Karpas-422 (cell line): ENCODE results near the gene GABBR1. TPM values are rescaled to one million over a fixed set of nuclear protein-coding genes. Genes with fewer than 3 reads are reported as not detected.
A peak's percentile ranks its signal among the peaks of the same experiment; 100 is the strongest.

Experiments used
- DNase-seq: peaks from one replicate; pipeline ENCODE4 v3.0.0-alpha.2; 2015
- H2AFZ ChIP-seq: fragments of 200-600 bp; sonication (generic); 2 replicates; pipeline ENCODE4 v1.6.1; 2014; ENCODE audit warnings: antibody characterized with exemption, low read length, mixed read lengths
- H3K27ac ChIP-seq: fragments of 200-600 bp; sonication (generic); 2 replicates; pipeline ENCODE4 v1.5.1; 2014; ENCODE audit warnings: mild to moderate bottlenecking, low read length, moderate library complexity
- H3K27me3 ChIP-seq: fragments of 200-600 bp; sonication (generic); 2 replicates; pipeline ENCODE4 v1.6.1; 2014; ENCODE audit warnings: low read length, mixed read lengths
- H3K36me3 ChIP-seq: fragments of 200-600 bp; sonication (generic); 2 replicates; pipeline ENCODE4 v1.6.1; 2014; ENCODE audit warnings: low read length, mixed read lengths; ENCODE audit not compliant: insufficient read depth
- H3K4me1 ChIP-seq: fragments of 200-600 bp; sonication (generic); 2 replicates; pipeline ENCODE4 v1.6.1; 2014; ENCODE audit warnings: mild to moderate bottlenecking, low read length, mixed read lengths
- H3K4me2 ChIP-seq: fragments of 200-600 bp; sonication (generic); 2 replicates; pipeline ENCODE4 v1.6.1; 2014; ENCODE audit warnings: low read length, low read depth, mild to moderate bottlenecking; ENCODE audit not compliant: poor library complexity, severe bottlenecking
- H3K4me3 ChIP-seq: fragments of 200-600 bp; sonication (generic); 2 replicates; pipeline ENCODE4 v1.5.1; 2014; ENCODE audit warnings: mild to moderate bottlenecking, antibody characterized with exemption, low read length, mixed read lengths
- H3K79me2 ChIP-seq: fragments of 200-600 bp; sonication (generic); 2 replicates; pipeline ENCODE4 v1.6.1; 2014; ENCODE audit warnings: mild to moderate bottlenecking, low read length, mixed read lengths
- H3K9ac ChIP-seq: fragments of 200-600 bp; sonication (generic); 2 replicates; pipeline ENCODE4 v1.6.0; 2014; ENCODE audit warnings: low read length
- H3K9me2 ChIP-seq: fragments of 200-600 bp; sonication (generic), shearing (Covaris generic); replicated peaks from 2 replicates; pipeline ENCODE4 v1.6.0; 2014; ENCODE audit warnings: mild to moderate bottlenecking, low read length, moderate library complexity; ENCODE audit not compliant: insufficient read depth
- H3K9me3 ChIP-seq: fragments of 300-700, 200-600 bp; sonication (generic); 2 replicates; pipeline ENCODE4 v1.6.1; 2014; ENCODE audit warnings: low read length, mixed read lengths
- H4K20me1 ChIP-seq: fragments of 200-600 bp; sonication (generic); 2 replicates; pipeline ENCODE4 v1.6.1; 2014; ENCODE audit warnings: mild to moderate bottlenecking, antibody characterized with exemption, low read length, low read depth; ENCODE audit not compliant: insufficient read depth
- total RNA-seq: library from RNA; depleted of rRNA; stranded (reverse); fragments of >200 nt; shearing (Covaris generic); gene quantifications from 2 replicates; pipeline ENCODE4 v1.2.3, GENCODE V29; 2014; ENCODE audit warnings: low replicate concordance

The GABBR1 gene
- total RNA-seq, 1 experiment from 2014 or later: 10.5 TPM

DNA sequence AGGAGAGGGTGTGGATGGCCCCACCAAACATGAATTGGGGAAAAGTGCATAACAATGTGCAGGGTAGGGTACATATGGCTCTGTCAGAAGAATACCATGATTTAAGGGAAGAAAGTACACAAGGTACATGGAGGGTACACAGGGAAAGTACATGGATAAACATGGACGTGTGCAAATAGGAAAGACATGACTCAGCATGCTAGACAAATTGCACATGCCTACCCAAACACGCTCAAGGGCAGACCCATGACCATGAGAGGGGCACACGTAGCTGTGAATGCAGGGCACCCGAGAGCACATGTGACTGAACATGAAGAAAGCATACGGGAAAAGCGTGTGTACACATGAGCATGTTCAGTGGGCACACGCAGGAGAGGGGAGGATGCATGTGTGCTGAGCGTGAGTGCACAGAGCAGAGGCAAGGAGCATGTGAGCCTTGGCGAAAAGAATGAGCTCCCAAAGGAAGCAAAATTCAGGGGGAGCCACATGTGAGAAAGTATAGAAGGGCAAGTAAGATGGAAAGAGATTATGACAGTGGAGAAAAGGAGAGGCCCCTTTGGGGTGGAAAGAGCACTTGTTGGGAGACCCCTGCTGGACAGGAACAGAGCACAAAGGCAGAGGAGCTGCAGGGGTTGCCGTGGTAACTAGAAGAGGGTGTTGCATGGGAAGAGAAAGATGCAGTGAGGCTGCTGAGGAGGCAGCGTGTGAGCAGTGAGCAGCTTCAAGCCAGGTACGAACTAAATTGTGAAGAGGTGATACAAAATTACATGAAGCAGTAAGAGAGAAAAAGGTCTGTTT is 30.2 kb downstream of the GABBR1 start:
- H3K36me3 ChIP-seq: no peaks in the 10 kb centered on the region
- H3K4me3 ChIP-seq: no peak overlapping the region
- no peaks in the 10 kb centered on the region for H3K79me2 ChIP-seq
- no peak overlapping the region for H3K27ac ChIP-seq
- H3K9ac ChIP-seq: no peak overlapping the region
- no peaks in the 10 kb centered on the region for H4K20me1 ChIP-seq
- no peaks in the 10 kb centered on the region for H3K9me3 ChIP-seq
- no peaks in the 10 kb centered on the region for H3K9me2 ChIP-seq
- H3K4me2 ChIP-seq: no peak overlapping the region
- DNase-seq: peak; percentile 63
- no peak overlapping the region for H2AFZ ChIP-seq
- H3K27me3 ChIP-seq: no peaks in the 10 kb centered on the region
- no peaks in the 10 kb centered on the region for H3K4me1 ChIP-seq

DNA sequence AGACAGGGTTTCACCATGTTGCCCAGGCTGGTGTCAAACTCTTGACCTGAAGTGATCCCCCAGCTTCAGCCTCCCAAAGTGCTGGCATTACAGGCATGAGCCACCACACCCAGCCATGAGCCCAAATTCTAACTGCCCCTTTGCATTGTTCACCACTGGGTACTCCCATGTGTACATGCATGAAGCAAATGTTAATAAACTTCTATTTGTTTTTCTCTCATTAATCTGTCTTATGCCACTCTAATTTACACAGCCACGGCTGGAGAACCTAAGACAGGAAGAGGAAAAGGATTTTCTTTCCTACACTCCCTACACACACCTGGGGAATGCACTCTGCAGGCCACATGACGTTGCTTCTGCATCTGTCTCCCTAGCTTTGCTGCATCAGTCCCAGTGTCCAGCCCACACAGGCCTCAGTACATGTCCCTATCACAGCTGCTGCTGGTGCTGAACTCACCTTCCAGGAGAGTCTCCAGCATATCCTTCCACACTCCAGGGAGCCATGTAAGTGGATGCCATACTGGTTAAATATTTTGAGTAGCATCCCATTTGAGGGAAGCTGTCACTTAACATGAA is 34.7 kb downstream of the GABBR1 start:
- Histone ChIP-seq H3K27ac (no peak overlapping the region), H3K9ac (no peak overlapping the region), H3K9me3 (no peaks in the 10 kb centered on the region), H2AFZ (no peak overlapping the region), H3K9me2 (no peaks in the 10 kb centered on the region), H4K20me1 (no peaks in the 10 kb centered on the region), H3K4me1 (no peaks in the 10 kb centered on the region), H3K4me3 (no peak overlapping the region), H3K27me3 (no peaks in the 10 kb centered on the region), H3K36me3 (no peaks in the 10 kb centered on the region), H3K4me2 (no peak overlapping the region), H3K79me2 (no peaks in the 10 kb centered on the region)
- no peak for DNase-seq

DNA sequence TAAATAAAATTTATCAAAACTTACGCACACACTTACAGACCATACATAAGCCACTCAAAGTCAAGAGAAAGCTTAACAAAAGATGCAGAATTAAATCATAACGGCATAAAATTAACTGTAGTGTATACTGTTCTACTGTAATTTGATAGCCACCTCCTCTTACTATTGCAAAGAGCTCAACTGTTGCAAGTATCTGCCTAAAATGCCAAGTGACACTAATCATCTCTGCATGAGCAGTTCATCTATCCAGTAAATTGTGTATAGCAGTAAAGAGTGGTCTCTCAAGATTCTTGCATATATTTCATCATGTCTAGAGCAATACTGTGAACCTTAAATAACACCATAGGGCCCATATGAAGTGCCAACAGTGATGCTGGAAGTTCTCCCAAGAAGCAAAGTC is 35.8 kb downstream of the GABBR1 start:
- Histone ChIP-seq H3K9me2 (no peaks in the 10 kb centered on the region), H3K4me1 (no peaks in the 10 kb centered on the region), H2AFZ (no peak overlapping the region), H3K27me3 (no peaks in the 10 kb centered on the region), H3K4me3 (no peak overlapping the region), H4K20me1 (no peaks in the 10 kb centered on the region), H3K36me3 (no peaks in the 10 kb centered on the region), H3K9me3 (no peaks in the 10 kb centered on the region), H3K4me2 (no peak overlapping the region), H3K79me2 (no peaks in the 10 kb centered on the region), H3K27ac (no peak overlapping the region), H3K9ac (no peak overlapping the region)
- DNase-seq: no peak

DNA sequence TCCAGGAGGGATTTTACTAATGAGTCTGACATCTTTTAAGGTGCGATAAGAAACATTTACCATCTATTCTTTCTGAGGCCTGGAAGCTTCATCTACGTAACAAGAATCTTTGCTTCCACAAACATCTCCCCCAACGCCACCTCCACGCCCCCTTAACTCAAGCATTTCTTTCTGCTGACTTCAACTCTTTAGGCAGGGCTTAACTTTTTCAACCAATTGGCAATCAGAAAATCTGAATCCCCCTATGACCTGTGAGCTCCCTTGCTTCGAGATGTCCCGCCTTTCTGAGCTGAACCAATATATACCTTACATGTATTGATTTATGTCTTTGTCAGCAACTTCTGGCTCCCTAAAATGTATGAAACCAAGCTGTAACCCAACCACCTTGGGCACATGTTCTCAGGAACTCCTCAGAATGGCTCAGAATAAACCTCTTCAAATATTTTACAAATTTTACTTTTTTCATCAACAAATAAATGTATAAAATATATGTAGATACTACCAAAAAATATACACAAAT is 36.5 kb downstream of the GABBR1 start:
- Histone ChIP-seq H3K4me1 (no peaks in the 10 kb centered on the region), H3K36me3 (no peaks in the 10 kb centered on the region)

DNA sequence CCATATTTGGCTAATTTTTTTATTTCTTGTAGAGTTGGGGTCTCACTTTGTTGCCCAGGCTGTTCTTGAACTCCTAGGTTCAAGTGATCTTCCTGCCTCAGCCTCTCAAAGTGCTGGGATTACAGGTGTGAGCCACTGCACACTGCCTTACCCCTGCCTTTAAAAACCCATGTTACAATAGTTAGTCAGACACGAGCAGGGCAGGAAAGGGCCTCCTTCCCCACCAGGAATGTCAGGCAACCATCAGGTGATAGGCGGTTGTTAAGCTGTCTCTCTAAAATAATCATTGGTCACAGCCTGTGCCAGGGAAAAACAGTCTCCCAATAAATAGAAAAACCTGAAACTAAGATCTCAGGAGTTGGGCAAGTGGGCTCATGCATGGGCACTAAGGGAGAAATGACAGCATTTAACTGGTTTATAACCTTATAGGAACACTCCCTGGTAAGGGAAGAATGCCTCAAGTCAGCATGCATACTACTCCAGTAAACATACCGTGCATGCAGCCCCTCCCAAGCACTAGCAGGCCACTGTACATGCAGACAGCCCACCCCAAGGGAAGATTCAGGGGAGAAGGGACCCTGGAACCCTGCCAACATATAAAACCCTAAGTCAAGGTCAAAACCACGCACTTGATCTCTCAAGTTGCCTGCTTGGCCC is 39.7 kb downstream of the GABBR1 start:
- no peak overlapping the region for H3K27ac ChIP-seq
- no peak overlapping the region for H3K9ac ChIP-seq
- H3K4me3 ChIP-seq: no peak overlapping the region
- no peaks in the 10 kb centered on the region for H3K9me2 ChIP-seq
- no peak overlapping the region for H3K4me2 ChIP-seq
- no peaks in the 10 kb centered on the region for H3K27me3 ChIP-seq
- no peak overlapping the region for H2AFZ ChIP-seq
- H3K36me3 ChIP-seq: no peaks in the 10 kb centered on the region
- no peaks in the 10 kb centered on the region for H4K20me1 ChIP-seq
- no peak for DNase-seq
- no peaks in the 10 kb centered on the region for H3K4me1 ChIP-seq
- H3K79me2 ChIP-seq: no peaks in the 10 kb centered on the region
- no peaks in the 10 kb centered on the region for H3K9me3 ChIP-seq

More for the DNA sequence above, 36.5 kb downstream of the GABBR1 start:
- Histone ChIP-seq H3K9me2 (no peaks in the 10 kb centered on the region), H3K4me3 (no peak overlapping the region), H3K9me3 (no peaks in the 10 kb centered on the region), H3K9ac (no peak overlapping the region), H3K79me2 (no peaks in the 10 kb centered on the region), H4K20me1 (no peaks in the 10 kb centered on the region), H2AFZ (no peak overlapping the region), H3K4me2 (no peak overlapping the region), H3K27ac (no peak overlapping the region), H3K27me3 (no peaks in the 10 kb centered on the region)
- DNase-seq: no peak

DNA sequence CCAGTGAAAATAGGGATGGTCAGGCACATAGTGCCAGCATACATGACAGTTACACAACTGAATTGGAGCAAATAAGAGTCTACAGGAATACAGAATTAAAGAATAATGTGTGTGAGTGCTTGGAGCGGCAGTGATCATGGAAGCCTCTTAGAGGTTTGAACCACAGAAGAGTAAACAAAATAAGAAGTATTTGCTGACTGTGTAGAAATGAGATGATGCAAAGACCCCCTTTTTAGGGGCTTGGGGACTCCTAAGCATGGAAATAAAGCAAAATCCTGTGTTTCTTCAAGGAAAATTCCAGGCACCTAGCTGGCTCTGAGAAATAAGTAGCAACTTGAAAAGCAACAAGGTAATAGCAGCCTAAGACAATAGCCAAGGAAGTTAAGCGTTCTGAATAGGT is 41.3 kb downstream of the GABBR1 start:
- H3K27me3 ChIP-seq: no peaks in the 10 kb centered on the region
- no peaks in the 10 kb centered on the region for H3K36me3 ChIP-seq
- H4K20me1 ChIP-seq: no peaks in the 10 kb centered on the region
- no peak overlapping the region for H3K4me2 ChIP-seq
- no peaks in the 10 kb centered on the region for H3K9me3 ChIP-seq
- H3K9ac ChIP-seq: no peak overlapping the region
- no peaks in the 10 kb centered on the region for H3K79me2 ChIP-seq
- H3K4me3 ChIP-seq: no peak overlapping the region
- no peaks in the 10 kb centered on the region for H3K4me1 ChIP-seq
- H3K27ac ChIP-seq: no peak overlapping the region
- H3K9me2 ChIP-seq: no peaks in the 10 kb centered on the region
- no peak for DNase-seq
- H2AFZ ChIP-seq: no peak overlapping the region

DNA sequence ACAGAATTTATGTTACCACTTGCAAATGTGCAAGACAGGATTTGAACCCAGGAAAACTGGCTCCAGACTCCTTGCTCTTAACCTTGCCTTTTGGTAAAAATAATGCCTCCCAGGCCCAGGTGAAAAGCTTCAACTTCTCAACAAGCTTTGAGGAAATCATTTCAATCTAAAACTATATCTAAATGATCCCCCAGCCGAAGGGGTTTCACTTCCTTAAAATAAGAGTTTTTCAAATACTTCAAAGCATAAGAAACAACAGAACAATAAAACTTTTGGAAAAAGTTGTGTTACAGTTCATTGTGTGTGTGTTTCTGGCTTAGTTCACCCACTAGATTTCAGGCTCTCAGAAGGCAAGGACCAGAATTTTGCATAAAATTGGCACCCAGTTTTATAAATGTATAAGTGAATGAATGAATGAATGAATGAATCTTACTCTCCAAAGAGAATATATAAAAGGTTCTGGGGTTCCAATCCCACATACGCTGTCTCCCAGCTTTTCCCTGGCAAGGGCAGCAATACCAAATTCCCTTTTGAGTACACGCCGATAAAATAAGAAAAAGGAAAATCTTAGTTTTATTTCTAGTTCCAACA is 42.7 kb downstream of the GABBR1 start:
- Histone ChIP-seq H3K79me2 (no peaks in the 10 kb centered on the region), H3K4me2 (no peak overlapping the region), H3K9me3 (no peaks in the 10 kb centered on the region), H2AFZ (no peak overlapping the region), H3K27me3 (no peaks in the 10 kb centered on the region), H3K4me1 (no peaks in the 10 kb centered on the region), H3K9ac (no peak overlapping the region), H3K9me2 (no peaks in the 10 kb centered on the region), H3K27ac (no peak overlapping the region), H4K20me1 (no peaks in the 10 kb centered on the region), H3K36me3 (no peaks in the 10 kb centered on the region), H3K4me3 (no peak overlapping the region)
- peak; percentile 49 for DNase-seq
